Measurements from ENCODE around the gene KLF11. TPM values are rescaled to one million over a fixed set of nuclear protein-coding genes. Genes with fewer than 3 reads are reported as not detected.

KLF11 gene
- total and polyA plus RNA-seq, 2 of the 8 experiments (the other 6 are each of a cell fraction or from before 2014, with no cell fraction given), result 6.4 to 10.1 TPM

DNA sequence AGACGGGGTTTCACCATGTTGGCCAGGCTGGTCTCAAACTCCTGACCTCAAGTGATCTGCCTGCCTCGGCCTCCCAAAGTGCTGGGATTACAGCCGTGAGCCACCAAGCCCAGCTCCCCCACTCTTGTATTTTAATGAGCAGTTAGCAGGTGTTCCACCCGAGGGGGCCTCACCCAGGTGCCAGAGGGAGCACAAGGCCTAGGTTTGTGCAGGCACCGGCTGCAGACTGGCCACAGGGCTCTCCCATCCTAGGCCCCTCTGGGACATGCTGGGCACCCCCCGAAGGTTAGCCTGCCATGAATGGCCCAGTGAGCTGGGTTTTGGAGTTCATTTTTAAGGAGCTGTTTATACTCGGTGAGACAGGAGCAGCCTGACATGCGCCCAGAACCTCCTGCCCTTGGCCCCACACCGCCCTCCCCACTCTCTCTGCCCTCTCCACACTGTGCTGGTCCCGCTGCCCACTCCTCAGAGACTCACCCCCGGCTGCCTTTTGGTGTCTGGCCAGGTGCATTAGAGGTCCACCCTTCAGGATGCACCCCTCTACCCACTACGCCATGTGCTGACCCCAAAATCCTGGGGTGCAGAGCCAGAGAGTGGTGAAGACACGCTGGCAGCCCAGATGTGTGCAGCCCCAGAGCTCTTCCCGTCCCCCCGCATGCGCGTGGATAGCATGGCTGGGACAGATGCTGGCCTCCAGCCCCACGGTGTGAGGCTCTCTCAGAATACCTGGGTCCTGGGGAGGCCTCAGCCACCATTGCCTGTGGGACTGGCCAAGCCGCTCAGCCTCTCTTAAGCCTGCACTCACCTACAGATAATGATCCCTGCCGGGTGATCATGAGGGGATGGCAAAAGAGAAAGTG lies 11.2 kb upstream of the KLF11 start (continued):
- TF ChIP-seq, protein P1, sequence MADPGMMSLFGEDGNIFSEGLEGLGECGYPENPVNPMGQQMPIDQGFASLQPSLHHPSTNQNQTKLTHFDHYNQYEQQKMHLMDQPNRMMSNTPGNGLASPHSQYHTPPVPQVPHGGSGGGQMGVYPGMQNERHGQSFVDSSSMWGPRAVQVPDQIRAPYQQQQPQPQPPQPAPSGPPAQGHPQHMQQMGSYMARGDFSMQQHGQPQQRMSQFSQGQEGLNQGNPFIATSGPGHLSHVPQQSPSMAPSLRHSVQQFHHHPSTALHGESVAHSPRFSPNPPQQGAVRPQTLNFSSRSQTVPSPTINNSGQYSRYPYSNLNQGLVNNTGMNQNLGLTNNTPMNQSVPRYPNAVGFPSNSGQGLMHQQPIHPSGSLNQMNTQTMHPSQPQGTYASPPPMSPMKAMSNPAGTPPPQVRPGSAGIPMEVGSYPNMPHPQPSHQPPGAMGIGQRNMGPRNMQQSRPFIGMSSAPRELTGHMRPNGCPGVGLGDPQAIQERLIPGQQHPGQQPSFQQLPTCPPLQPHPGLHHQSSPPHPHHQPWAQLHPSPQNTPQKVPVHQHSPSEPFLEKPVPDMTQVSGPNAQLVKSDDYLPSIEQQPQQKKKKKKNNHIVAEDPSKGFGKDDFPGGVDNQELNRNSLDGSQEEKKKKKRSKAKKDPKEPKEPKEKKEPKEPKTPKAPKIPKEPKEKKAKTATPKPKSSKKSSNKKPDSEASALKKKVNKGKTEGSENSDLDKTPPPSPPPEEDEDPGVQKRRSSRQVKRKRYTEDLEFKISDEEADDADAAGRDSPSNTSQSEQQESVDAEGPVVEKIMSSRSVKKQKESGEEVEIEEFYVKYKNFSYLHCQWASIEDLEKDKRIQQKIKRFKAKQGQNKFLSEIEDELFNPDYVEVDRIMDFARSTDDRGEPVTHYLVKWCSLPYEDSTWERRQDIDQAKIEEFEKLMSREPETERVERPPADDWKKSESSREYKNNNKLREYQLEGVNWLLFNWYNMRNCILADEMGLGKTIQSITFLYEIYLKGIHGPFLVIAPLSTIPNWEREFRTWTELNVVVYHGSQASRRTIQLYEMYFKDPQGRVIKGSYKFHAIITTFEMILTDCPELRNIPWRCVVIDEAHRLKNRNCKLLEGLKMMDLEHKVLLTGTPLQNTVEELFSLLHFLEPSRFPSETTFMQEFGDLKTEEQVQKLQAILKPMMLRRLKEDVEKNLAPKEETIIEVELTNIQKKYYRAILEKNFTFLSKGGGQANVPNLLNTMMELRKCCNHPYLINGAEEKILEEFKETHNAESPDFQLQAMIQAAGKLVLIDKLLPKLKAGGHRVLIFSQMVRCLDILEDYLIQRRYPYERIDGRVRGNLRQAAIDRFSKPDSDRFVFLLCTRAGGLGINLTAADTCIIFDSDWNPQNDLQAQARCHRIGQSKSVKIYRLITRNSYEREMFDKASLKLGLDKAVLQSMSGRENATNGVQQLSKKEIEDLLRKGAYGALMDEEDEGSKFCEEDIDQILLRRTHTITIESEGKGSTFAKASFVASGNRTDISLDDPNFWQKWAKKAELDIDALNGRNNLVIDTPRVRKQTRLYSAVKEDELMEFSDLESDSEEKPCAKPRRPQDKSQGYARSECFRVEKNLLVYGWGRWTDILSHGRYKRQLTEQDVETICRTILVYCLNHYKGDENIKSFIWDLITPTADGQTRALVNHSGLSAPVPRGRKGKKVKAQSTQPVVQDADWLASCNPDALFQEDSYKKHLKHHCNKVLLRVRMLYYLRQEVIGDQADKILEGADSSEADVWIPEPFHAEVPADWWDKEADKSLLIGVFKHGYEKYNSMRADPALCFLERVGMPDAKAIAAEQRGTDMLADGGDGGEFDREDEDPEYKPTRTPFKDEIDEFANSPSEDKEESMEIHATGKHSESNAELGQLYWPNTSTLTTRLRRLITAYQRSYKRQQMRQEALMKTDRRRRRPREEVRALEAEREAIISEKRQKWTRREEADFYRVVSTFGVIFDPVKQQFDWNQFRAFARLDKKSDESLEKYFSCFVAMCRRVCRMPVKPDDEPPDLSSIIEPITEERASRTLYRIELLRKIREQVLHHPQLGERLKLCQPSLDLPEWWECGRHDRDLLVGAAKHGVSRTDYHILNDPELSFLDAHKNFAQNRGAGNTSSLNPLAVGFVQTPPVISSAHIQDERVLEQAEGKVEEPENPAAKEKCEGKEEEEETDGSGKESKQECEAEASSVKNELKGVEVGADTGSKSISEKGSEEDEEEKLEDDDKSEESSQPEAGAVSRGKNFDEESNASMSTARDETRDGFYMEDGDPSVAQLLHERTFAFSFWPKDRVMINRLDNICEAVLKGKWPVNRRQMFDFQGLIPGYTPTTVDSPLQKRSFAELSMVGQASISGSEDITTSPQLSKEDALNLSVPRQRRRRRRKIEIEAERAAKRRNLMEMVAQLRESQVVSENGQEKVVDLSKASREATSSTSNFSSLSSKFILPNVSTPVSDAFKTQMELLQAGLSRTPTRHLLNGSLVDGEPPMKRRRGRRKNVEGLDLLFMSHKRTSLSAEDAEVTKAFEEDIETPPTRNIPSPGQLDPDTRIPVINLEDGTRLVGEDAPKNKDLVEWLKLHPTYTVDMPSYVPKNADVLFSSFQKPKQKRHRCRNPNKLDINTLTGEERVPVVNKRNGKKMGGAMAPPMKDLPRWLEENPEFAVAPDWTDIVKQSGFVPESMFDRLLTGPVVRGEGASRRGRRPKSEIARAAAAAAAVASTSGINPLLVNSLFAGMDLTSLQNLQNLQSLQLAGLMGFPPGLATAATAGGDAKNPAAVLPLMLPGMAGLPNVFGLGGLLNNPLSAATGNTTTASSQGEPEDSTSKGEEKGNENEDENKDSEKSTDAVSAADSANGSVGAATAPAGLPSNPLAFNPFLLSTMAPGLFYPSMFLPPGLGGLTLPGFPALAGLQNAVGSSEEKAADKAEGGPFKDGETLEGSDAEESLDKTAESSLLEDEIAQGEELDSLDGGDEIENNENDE (IDR thresholded peaks at IDR 0.05; ENCODE audit: insufficient replicate concordance, low read length), result no peak
- TF ChIP-seq RNF2 (IDR thresholded peaks at IDR 0.05; ENCODE audit: borderline replicate concordance, low read depth, low read length, missing control alignments, poor library complexity, severe bottlenecking) (no peak), MAFK (IDR thresholded peaks at IDR 0.05; ENCODE audit: low read depth, low read length) (no peak), RAD21 (IDR thresholded peaks at IDR 0.05 in 1 of 2, conservative IDR thresholded peaks at IDR 0.05 in 1 of 2; ENCODE audit: low read depth in 2 of 2, low read length in 2 of 2) (no peak), CBX5 (IDR thresholded peaks at IDR 0.05; ENCODE audit: low read depth, low read length) (no peak), POLR2AphosphoS5 (IDR thresholded peaks at IDR 0.05; ENCODE audit: low read depth, low read length) (no peak), SIX5 (IDR thresholded peaks at IDR 0.05; ENCODE audit: low read depth, low read length) (no peak), NANOG (IDR thresholded peaks at IDR 0.05; ENCODE audit: insufficient read depth, low read depth, low read length, poor library complexity, severe bottlenecking) (no peak), CBX8 (IDR thresholded peaks at IDR 0.05; ENCODE audit: borderline replicate concordance, low read depth, low read length) (no peak)
